H9 (cell line): ENCODE results near the gene CYB5R3. TPM values are rescaled to one million over a fixed set of nuclear protein-coding genes. Genes with fewer than 3 reads are reported as not detected.

ENCODE experiments used
- DNase-seq: peaks from one replicate; pipeline ENCODE4 v3.0.0-alpha.2; 2017
- H2AFZ ChIP-seq: one replicate; pipeline ENCODE4 v1.6.1; 2013; ENCODE audit warnings: mild to moderate bottlenecking, low read length, control low read depth, moderate library complexity
- H2AK5ac ChIP-seq: 2 replicates; pipeline ENCODE4 v1.6.1; 2013; ENCODE audit warnings: low read length, control low read depth, mixed read lengths; ENCODE audit not compliant: insufficient read length
- H2BK120ac ChIP-seq: one replicate; pipeline ENCODE4 v1.6.1; 2013; ENCODE audit warnings: low read depth, mild to moderate bottlenecking, low read length, control low read depth, inconsistent platforms; ENCODE audit not compliant: poor library complexity, severe bottlenecking
- H2BK12ac ChIP-seq: 2 replicates; pipeline ENCODE4 v1.6.1; 2013; ENCODE audit warnings: low read length, control low read depth, mixed read lengths, low read depth; ENCODE audit not compliant: insufficient read length
- H2BK15ac ChIP-seq: 2 replicates; pipeline ENCODE4 v1.6.1; 2013; ENCODE audit warnings: low read depth, low read length, control low read depth
- H2BK20ac ChIP-seq: one replicate; pipeline ENCODE4 v1.6.1; 2013; ENCODE audit warnings: low read depth, mild to moderate bottlenecking, low read length, control low read depth, inconsistent platforms; ENCODE audit not compliant: poor library complexity, severe bottlenecking
- H2BK5ac ChIP-seq: 2 replicates; pipeline ENCODE4 v1.6.1; 2013; ENCODE audit warnings: low read length, control low read depth, mixed read lengths; ENCODE audit not compliant: insufficient read length
- H3K14ac ChIP-seq: 2 replicates; pipeline ENCODE4 v1.6.1; 2013; ENCODE audit warnings: low read length, control low read depth; ENCODE audit not compliant: insufficient read depth
- H3K18ac ChIP-seq: 2 replicates; pipeline ENCODE4 v1.6.1; 2013; ENCODE audit warnings: low read depth, mild to moderate bottlenecking, mixed read lengths, low read length, control low read depth; ENCODE audit not compliant: insufficient read length
- H3K23ac ChIP-seq: 2 replicates; pipeline ENCODE4 v1.6.1; 2013; ENCODE audit warnings: low read length, control low read depth, mixed read lengths, low read depth; ENCODE audit not compliant: insufficient read length
- H3K23me2 ChIP-seq: 2 replicates; pipeline ENCODE4 v1.6.1; 2013; ENCODE audit warnings: low read depth, mild to moderate bottlenecking, mixed read lengths, low read length, control low read depth; ENCODE audit not compliant: insufficient read length, poor library complexity, severe bottlenecking
- H3K27ac ChIP-seq: 2 replicates; pipeline ENCODE4 v1.5.1; 2013; ENCODE audit warnings: low read length, control low read depth, mixed read lengths, low read depth; ENCODE audit not compliant: insufficient read length
- H3K27me3 ChIP-seq: 2 replicates; pipeline ENCODE4 v1.6.1; 2013; ENCODE audit warnings: low read length, control low read depth, inconsistent platforms; ENCODE audit not compliant: insufficient read depth
- H3K4ac ChIP-seq: 2 replicates; pipeline ENCODE4 v1.6.1; 2013; ENCODE audit warnings: low read depth, mild to moderate bottlenecking, control low read depth, inconsistent platforms, low read length, moderate library complexity
- H3K4me1 ChIP-seq: 2 replicates; pipeline ENCODE4 v1.6.1; 2013; ENCODE audit warnings: low read length, control low read depth, inconsistent platforms; ENCODE audit not compliant: insufficient read depth
- H3K4me2 ChIP-seq: 2 replicates; pipeline ENCODE4 v1.6.1; 2013; ENCODE audit warnings: low read length, control low read depth, mixed read lengths; ENCODE audit not compliant: insufficient read length, insufficient read depth
- H3K56ac ChIP-seq: 2 replicates; pipeline ENCODE4 v1.6.1; 2013; ENCODE audit warnings: low read depth, mild to moderate bottlenecking, mixed read lengths, low read length, control low read depth; ENCODE audit not compliant: insufficient read length
- H3K79me1 ChIP-seq: 2 replicates; pipeline ENCODE4 v1.6.1; 2013; ENCODE audit warnings: low read depth, mild to moderate bottlenecking, moderate library complexity, low read length, control low read depth, inconsistent platforms; ENCODE audit not compliant: insufficient read depth, poor library complexity, severe bottlenecking
- H3K79me2 ChIP-seq: 2 replicates; pipeline ENCODE4 v1.6.1; 2013; ENCODE audit warnings: low read length, control low read depth, inconsistent platforms; ENCODE audit not compliant: insufficient read depth
- H3K9ac ChIP-seq: 2 replicates; pipeline ENCODE4 v1.6.1; 2013; ENCODE audit warnings: low read length, control low read depth, mixed read lengths; ENCODE audit not compliant: insufficient read length; ENCODE audit errors: extremely low read depth
- H3K9me3 ChIP-seq: one replicate; pipeline ENCODE4 v1.6.1; 2013; ENCODE audit warnings: low read depth, low read length, inconsistent platforms; ENCODE audit not compliant: control insufficient read depth
- H3T11ph ChIP-seq: one replicate; pipeline ENCODE4 v1.6.1; 2013; ENCODE audit warnings: mild to moderate bottlenecking, low read length, control low read depth, inconsistent platforms
- H4K20me1 ChIP-seq: one replicate; pipeline ENCODE4 v1.6.1; 2013; ENCODE audit not compliant: control insufficient read depth, insufficient read length, insufficient read depth
- H4K5ac ChIP-seq: 2 replicates; pipeline ENCODE4 v1.6.1; 2013; ENCODE audit warnings: low read depth, mild to moderate bottlenecking, mixed read lengths, low read length, control low read depth; ENCODE audit not compliant: insufficient read length
- H4K8ac ChIP-seq: replicated peaks from 2 replicates; pipeline ENCODE4 v1.6.1; 2013; ENCODE audit warnings: low read length, control low read depth, mixed read lengths, low read depth; ENCODE audit not compliant: insufficient read length
- H4K91ac ChIP-seq: 2 replicates; pipeline ENCODE4 v1.6.1; 2013; ENCODE audit warnings: low read depth, mild to moderate bottlenecking, moderate library complexity, mixed read lengths, low read length, control low read depth; ENCODE audit not compliant: insufficient read length
- H3K27ac Mint-ChIP-seq, 3 experiments: 2 replicates in 2 of 3; 3 replicates in 1 of 3; pipeline ENCODE4 v1.8.0; 2020 to 2021; ENCODE audit warnings: mixed read lengths in 3 of 3, mild to moderate bottlenecking in 1 of 3, moderate library complexity in 1 of 3
- H3K27me3 Mint-ChIP-seq: 2 replicates; pipeline ENCODE4 v1.8.0; 2021; ENCODE audit warnings: low read depth, mild to moderate bottlenecking, moderate library complexity, mixed read lengths
- H3K36me3 Mint-ChIP-seq, 3 experiments: 2 replicates in 2 of 3; 3 replicates in 1 of 3; pipeline ENCODE4 v1.8.0; 2020 to 2021; ENCODE audit warnings: low read depth in 3 of 3, mixed read lengths in 3 of 3; ENCODE audit not compliant: insufficient read depth in 1 of 3
- H3K4me1 Mint-ChIP-seq, 2 experiments: 2 replicates each; pipeline ENCODE4 v1.8.0; 2020; ENCODE audit warnings: mixed read lengths in 2 of 2
- H3K4me3 Mint-ChIP-seq, 2 experiments: 2 replicates in 1 of 2; 3 replicates in 1 of 2; pipeline ENCODE4 v1.8.0; 2020 to 2021; ENCODE audit warnings: mild to moderate bottlenecking in 2 of 2, mixed read lengths in 2 of 2, moderate library complexity in 1 of 2
- H3K9me3 Mint-ChIP-seq, 2 experiments: 2 replicates in 1 of 2; 3 replicates in 1 of 2; pipeline ENCODE4 v1.8.0; 2020; ENCODE audit warnings: mild to moderate bottlenecking in 2 of 2, mixed read lengths in 2 of 2, moderate library complexity in 1 of 2
- WGBS: extraction: QIAGEN DNeasy Blood & Tissue Kit; methylation state at CpG from one replicate; pipeline ENCODE4 v1.1.7; 2013; ENCODE audit warnings: missing lambda C conversion rate, low lambda C conversion rate, mixed read lengths; ENCODE audit not compliant: insufficient read length; ENCODE audit errors: extremely low coverage; 5-methylcytosine and 5-hydroxymethylcytosine counted together
- total RNA-seq: library from RNA; stranded (reverse); gene quantifications from 2 replicates; pipeline ENCODE4 v1.2.1, GENCODE V29; 2021
- TF ChIP-seq, protein P1 (sequence below): fragments of 200-600 bp; sonication (generic); conservative IDR thresholded peaks from 3 replicates; pipeline ENCODE4 v1.8.0; 2021; ENCODE audit warnings: antibody characterized with exemption, mild to moderate bottlenecking

Gene CYB5R3
- total RNA-seq, 1 experiment from 2014 or later: 97.4 TPM

GRCh38 chr22:42630901-42631602 lies 18.1 kb downstream of the CYB5R3 start:
- H3K4me1 ChIP-seq: no peaks in the 10 kb centered on the region
- H2BK20ac ChIP-seq: no peak overlapping the region
- no peaks in the 10 kb centered on the region for H3K23me2 ChIP-seq
- no peak overlapping the region for H4K91ac ChIP-seq
- H3K36me3 Mint-ChIP-seq: peaks cover 8 to 64% (median 62%) of the 10 kb centered on the region in 3 experiments
- no peaks in the 10 kb centered on the region for H3K27me3 Mint-ChIP-seq
- no peaks in the 10 kb centered on the region for H3K27me3 ChIP-seq
- no peaks in the 10 kb centered on the region for H3K4me1 Mint-ChIP-seq
- no peak overlapping the region for H3K27ac ChIP-seq
- H3K9ac ChIP-seq: no peak overlapping the region
- H3K9me3 ChIP-seq: no peaks in the 10 kb centered on the region
- WGBS: no CpG with 5 or more reads among the region's 28 CpGs
- no peak overlapping the region for H3K14ac ChIP-seq
- no peak overlapping the region for H3K4me3 Mint-ChIP-seq
- H3K56ac ChIP-seq: no peak overlapping the region
- H3K18ac ChIP-seq: no peak overlapping the region
- H4K8ac ChIP-seq: no peak overlapping the region
- no peak overlapping the region for H2AFZ ChIP-seq
- H4K20me1 ChIP-seq: no peaks in the 10 kb centered on the region
- no peak overlapping the region; the same call in 1 of the 2 replicates for H3K4ac ChIP-seq
- H4K5ac ChIP-seq: peak overlapping the region; percentile 73
- no peak overlapping the region for H3T11ph ChIP-seq
- peak overlapping the region; percentile 45 for H2BK5ac ChIP-seq
- no peak overlapping the region; a peak in 2 of 7 replicates for H3K27ac Mint-ChIP-seq
- no peaks in the 10 kb centered on the region for H3K79me2 ChIP-seq
- no peak overlapping the region for H2BK120ac ChIP-seq
- no peak overlapping the region for H3K4me2 ChIP-seq
- TF ChIP-seq, protein P1, sequence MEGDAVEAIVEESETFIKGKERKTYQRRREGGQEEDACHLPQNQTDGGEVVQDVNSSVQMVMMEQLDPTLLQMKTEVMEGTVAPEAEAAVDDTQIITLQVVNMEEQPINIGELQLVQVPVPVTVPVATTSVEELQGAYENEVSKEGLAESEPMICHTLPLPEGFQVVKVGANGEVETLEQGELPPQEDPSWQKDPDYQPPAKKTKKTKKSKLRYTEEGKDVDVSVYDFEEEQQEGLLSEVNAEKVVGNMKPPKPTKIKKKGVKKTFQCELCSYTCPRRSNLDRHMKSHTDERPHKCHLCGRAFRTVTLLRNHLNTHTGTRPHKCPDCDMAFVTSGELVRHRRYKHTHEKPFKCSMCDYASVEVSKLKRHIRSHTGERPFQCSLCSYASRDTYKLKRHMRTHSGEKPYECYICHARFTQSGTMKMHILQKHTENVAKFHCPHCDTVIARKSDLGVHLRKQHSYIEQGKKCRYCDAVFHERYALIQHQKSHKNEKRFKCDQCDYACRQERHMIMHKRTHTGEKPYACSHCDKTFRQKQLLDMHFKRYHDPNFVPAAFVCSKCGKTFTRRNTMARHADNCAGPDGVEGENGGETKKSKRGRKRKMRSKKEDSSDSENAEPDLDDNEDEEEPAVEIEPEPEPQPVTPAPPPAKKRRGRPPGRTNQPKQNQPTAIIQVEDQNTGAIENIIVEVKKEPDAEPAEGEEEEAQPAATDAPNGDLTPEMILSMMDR: no peak
- DNase-seq: no peak
- H2BK15ac ChIP-seq: no peak overlapping the region
- H2AK5ac ChIP-seq: no peak overlapping the region
- no peak overlapping the region for H3K23ac ChIP-seq
- no peaks in the 10 kb centered on the region for H3K79me1 ChIP-seq
- H2BK12ac ChIP-seq: no peak overlapping the region
- H3K9me3 Mint-ChIP-seq: no peaks in the 10 kb centered on the region
